Measurements from ENCODE around the gene MDFIC. TPM values are rescaled to one million over a fixed set of nuclear protein-coding genes. Genes with fewer than 3 reads are reported as not detected.

The MDFIC gene
- total and polyA plus RNA-seq, 2 donors (not counting 1 experiment from before 2014, with no cell fraction given) = 19.6 to 66.1 TPM

DNA sequence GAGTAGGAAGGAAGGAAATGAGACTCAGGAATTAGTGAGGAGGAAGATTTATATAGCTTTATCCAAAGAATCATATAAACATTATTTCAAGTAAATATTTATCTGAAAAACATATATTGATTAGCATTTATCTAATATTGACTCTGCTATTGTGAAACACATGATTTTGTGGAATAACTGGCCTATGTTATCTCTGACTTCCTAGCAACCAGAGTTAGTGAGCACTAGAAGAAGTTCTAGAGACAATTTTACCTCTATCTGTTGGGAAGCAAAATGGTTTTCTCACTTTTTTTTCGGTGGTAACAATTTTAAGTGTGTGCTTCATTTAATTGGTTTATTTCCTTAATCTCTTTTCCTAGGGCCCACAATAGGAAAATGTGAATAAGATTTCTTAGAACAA is 21.6 kb downstream of the MDFIC start:
- ChIA-PET CTCF (interaction anchor here (0.6 to 2.3 kb wide), 2 partner anchors 11 to 78 kb away, joined by 4 to 12 read pairs; no protein-coding TSS in a partner anchor), POLR2A (no interaction called here)
- H2AFZ ChIP-seq (ENCODE audit: insufficient read depth, low read depth, low read length, poor library complexity, severe bottlenecking) = no peak overlapping the region
- Mint-ChIP-seq H3K27me3 (no peaks in the 10 kb centered on the region), H3K4me1 (peaks cover 50% of the 10 kb centered on the region), H3K9me3 (ENCODE audit: insufficient read depth) (no peaks in the 10 kb centered on the region), H3K4me3 (no peak overlapping the region), H3K27ac (no peak overlapping the region)
- H3K4me3 ChIP-seq (ENCODE audit: control extremely low read depth in 1 of 5, extremely low read depth in 1 of 5, insufficient read depth in 1 of 5, low read depth in 2 of 5, low read length in 4 of 5) = no peak overlapping the region
- H4K20me1 ChIP-seq (ENCODE audit: control insufficient read depth, insufficient read depth, low read length, poor library complexity, severe bottlenecking) = peaks cover 26% of the 10 kb centered on the region
- DNase-seq = no peak
- H3K4me1 ChIP-seq (ENCODE audit: control insufficient read depth in 2 of 2, insufficient read depth in 2 of 2, low read length in 2 of 2) = peaks cover 20 to 28% of the 10 kb centered on the region in 2 donors
- H3K79me2 ChIP-seq (ENCODE audit: control insufficient read depth, insufficient read depth, low read length) = peaks cover 90% of the 10 kb centered on the region
- no CpG with 5 or more reads among the region's 1 CpG for WGBS (ENCODE audit: insufficient coverage)
- intact Hi-C loops (cut with micrococcal nuclease) = loop anchor here (5.0 kb wide), 1 partner anchor 36 kb away; no protein-coding TSS in a partner anchor
- H3K27me3 ChIP-seq (replicated peaks in 1 of 4; ENCODE audit: control extremely low read depth in 1 of 4, control insufficient read depth in 3 of 4, insufficient read depth in 4 of 4, low read length in 3 of 4) = no peaks in the 10 kb centered on the region
- H3K9ac ChIP-seq (ENCODE audit: low read length) = no peak overlapping the region
- H3K36me3 ChIP-seq (replicated peaks in 1 of 2; ENCODE audit: control extremely low read depth in 1 of 2, control insufficient read depth in 1 of 2, extremely low read depth in 1 of 2, insufficient read depth in 2 of 2, low read length in 1 of 2) = peaks cover 0 to 10% of the 10 kb centered on the region in 2 experiments
- H3K9me3 ChIP-seq (ENCODE audit: control extremely low read depth in 1 of 3, control insufficient read depth in 2 of 3, insufficient read depth in 1 of 3, low read length in 2 of 3) = no peaks in the 10 kb centered on the region
- no peak for ATAC-seq (ENCODE audit: low read depth)
- no peak overlapping the region for H3K4me2 ChIP-seq (replicated peaks; ENCODE audit: low read depth, low read length, poor library complexity, severe bottlenecking)
- TF ChIP-seq, protein P1, sequence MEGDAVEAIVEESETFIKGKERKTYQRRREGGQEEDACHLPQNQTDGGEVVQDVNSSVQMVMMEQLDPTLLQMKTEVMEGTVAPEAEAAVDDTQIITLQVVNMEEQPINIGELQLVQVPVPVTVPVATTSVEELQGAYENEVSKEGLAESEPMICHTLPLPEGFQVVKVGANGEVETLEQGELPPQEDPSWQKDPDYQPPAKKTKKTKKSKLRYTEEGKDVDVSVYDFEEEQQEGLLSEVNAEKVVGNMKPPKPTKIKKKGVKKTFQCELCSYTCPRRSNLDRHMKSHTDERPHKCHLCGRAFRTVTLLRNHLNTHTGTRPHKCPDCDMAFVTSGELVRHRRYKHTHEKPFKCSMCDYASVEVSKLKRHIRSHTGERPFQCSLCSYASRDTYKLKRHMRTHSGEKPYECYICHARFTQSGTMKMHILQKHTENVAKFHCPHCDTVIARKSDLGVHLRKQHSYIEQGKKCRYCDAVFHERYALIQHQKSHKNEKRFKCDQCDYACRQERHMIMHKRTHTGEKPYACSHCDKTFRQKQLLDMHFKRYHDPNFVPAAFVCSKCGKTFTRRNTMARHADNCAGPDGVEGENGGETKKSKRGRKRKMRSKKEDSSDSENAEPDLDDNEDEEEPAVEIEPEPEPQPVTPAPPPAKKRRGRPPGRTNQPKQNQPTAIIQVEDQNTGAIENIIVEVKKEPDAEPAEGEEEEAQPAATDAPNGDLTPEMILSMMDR (IDR thresholded peaks at IDR 0.05) = no peak
- no peak for TF ChIP-seq EZH2 (IDR thresholded peaks at IDR 0.05; ENCODE audit: borderline replicate concordance, insufficient read depth, low read depth, low read length, poor library complexity, severe bottlenecking)
- no peak overlapping the region for H3K27ac ChIP-seq (ENCODE audit: low read length in 2 of 2)

DNA sequence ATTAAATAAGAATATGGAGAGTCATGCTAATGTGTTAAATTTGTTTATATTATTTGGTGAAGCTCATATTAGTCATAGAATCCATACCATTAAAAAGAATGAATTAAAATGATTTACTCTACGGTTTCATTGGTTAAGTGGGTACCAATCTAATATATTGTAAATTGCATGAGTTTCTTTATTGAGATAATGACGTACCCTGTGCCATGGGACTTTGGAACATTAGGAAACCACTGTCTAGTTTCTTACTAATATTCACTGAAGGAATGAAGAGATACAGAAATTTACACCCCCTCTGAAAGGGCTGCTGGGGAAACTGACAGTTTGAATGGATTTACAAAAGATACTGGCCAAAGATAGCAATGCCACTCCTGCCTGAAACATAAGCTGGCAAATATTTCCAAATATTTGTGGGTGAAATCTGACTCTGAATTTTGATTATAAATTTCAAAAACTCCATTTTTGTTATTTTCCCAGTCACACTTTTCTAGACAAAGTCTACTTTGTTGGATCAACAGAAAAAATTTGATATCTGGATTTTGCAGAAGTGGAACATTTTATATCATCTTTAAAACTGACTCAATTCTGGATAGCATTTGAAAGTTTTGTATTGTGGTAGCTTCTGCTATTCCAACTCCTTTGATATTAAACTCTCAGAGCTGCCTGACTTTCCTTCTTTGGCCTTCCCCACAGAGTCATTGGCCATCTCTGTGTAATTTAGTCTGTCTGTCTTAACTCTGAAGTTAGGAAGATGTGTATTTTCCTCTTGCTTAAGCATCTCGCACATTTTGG is 22.3 kb downstream of the MDFIC start:
- H3K4me3 ChIP-seq (ENCODE audit: control extremely low read depth in 1 of 5, extremely low read depth in 1 of 5, insufficient read depth in 1 of 5, low read depth in 2 of 5, low read length in 4 of 5) = no peak overlapping the region
- H3K9ac ChIP-seq (ENCODE audit: low read length) = no peak overlapping the region
- ATAC-seq (ENCODE audit: low read depth) = no peak
- H3K27ac ChIP-seq (ENCODE audit: low read length in 2 of 2) = no peak overlapping the region
- DNase-seq = no peak
- POLR2A ChIA-PET = no interaction called here
- Mint-ChIP-seq H3K27ac (no peak overlapping the region), H3K27me3 (no peaks in the 10 kb centered on the region), H3K4me1 (peaks cover 54% of the 10 kb centered on the region), H3K9me3 (ENCODE audit: insufficient read depth) (no peaks in the 10 kb centered on the region), H3K4me3 (no peak overlapping the region)
- no peak for TF ChIP-seq EZH2 (IDR thresholded peaks at IDR 0.05; ENCODE audit: borderline replicate concordance, insufficient read depth, low read depth, low read length, poor library complexity, severe bottlenecking)
- TF ChIP-seq, protein P1 (IDR thresholded peaks at IDR 0.05) = no peak
- H2AFZ ChIP-seq (ENCODE audit: insufficient read depth, low read depth, low read length, poor library complexity, severe bottlenecking) = no peak overlapping the region
- intact Hi-C loops (cut with micrococcal nuclease) = loop anchor here (5.0 kb wide), 1 partner anchor 37 kb away; no protein-coding TSS in a partner anchor
- H4K20me1 ChIP-seq (ENCODE audit: control insufficient read depth, insufficient read depth, low read length, poor library complexity, severe bottlenecking) = peaks cover 20% of the 10 kb centered on the region
- peaks cover 88% of the 10 kb centered on the region for H3K79me2 ChIP-seq (ENCODE audit: control insufficient read depth, insufficient read depth, low read length)
- H3K27me3 ChIP-seq (replicated peaks in 1 of 4; ENCODE audit: control extremely low read depth in 1 of 4, control insufficient read depth in 3 of 4, insufficient read depth in 4 of 4, low read length in 3 of 4) = no peaks in the 10 kb centered on the region
- no peak overlapping the region for H3K4me2 ChIP-seq (replicated peaks; ENCODE audit: low read depth, low read length, poor library complexity, severe bottlenecking)
- H3K4me1 ChIP-seq (ENCODE audit: control insufficient read depth in 2 of 2, insufficient read depth in 2 of 2, low read length in 2 of 2) = peaks cover 22 to 34% of the 10 kb centered on the region in 2 donors
- H3K9me3 ChIP-seq (ENCODE audit: control extremely low read depth in 1 of 3, control insufficient read depth in 2 of 3, insufficient read depth in 1 of 3, low read length in 2 of 3) = no peaks in the 10 kb centered on the region
- CTCF ChIA-PET = interaction anchor here (0.6 to 2.3 kb wide), 3 partner anchors 12 to 79 kb away, joined by 4 to 12 read pairs (median 4); no protein-coding TSS in a partner anchor
- 90% methylated on average over 1 of the region's 3 CpGs for WGBS (ENCODE audit: insufficient coverage)
- peaks cover 0 to 10% of the 10 kb centered on the region in 2 experiments for H3K36me3 ChIP-seq (replicated peaks in 1 of 2; ENCODE audit: control extremely low read depth in 1 of 2, control insufficient read depth in 1 of 2, extremely low read depth in 1 of 2, insufficient read depth in 2 of 2, low read length in 1 of 2)

All from B cell (primary cell).